IMR-90 (cell line): ENCODE measurements around the gene ANKMY1. TPM values are rescaled to one million over a fixed set of nuclear protein-coding genes. Genes with fewer than 3 reads are reported as not detected.

Experiments used
- ATAC-seq: fragments of 200-7000 bp; cut with Tn5 transposase; 2 replicates; pipeline ENCODE4 v1.9.1; 2020; ENCODE audit warnings: low read depth, mild to moderate bottlenecking, moderate library complexity
- BruUV-seq: library from RNA; stranded (reverse); fragments of 400-500 nt; replicated peaks from 2 replicates; lab custom pipeline; 2021; lab: Mats Ljungman, UMichigan
- CTCF ChIA-PET: fragments of 300-600 bp; formaldehyde crosslinking; extraction: SDS; loops from one replicate; lab custom pipeline; 2021; ENCODE audit warnings: antibody characterized with exemption; lab: Yijun Ruan, JAX
- POLR2A ChIA-PET: fragments of 300-600 bp; sonication (Branson Sonifier 250); formaldehyde crosslinking; loops from one replicate; lab custom pipeline; 2022; ENCODE audit warnings: antibody characterized with exemption; ENCODE audit not compliant: unreplicated experiment; lab: Charles Lee
- DNase-seq: peaks from one replicate; pipeline ENCODE4 v3.0.0; 2013
- H2AFZ ChIP-seq: replicated peaks from 2 replicates; pipeline ENCODE3; 2013; ENCODE audit warnings: low read length, mild to moderate bottlenecking; ENCODE audit not compliant: poor library complexity
- H2AK5ac ChIP-seq: 2 replicates; pipeline ENCODE4 v1.6.1; 2013; ENCODE audit warnings: low read depth, low read length, inconsistent platforms
- H2AK9ac ChIP-seq: replicated peaks from 2 replicates; pipeline ENCODE3; 2013; ENCODE audit warnings: mild to moderate bottlenecking, low read depth, low read length, moderate library complexity; ENCODE audit not compliant: poor library complexity
- H2BK120ac ChIP-seq: 2 replicates; pipeline ENCODE4 v1.6.1; 2013; ENCODE audit warnings: low read depth, low read length, inconsistent platforms
- H2BK15ac ChIP-seq: 3 replicates; pipeline ENCODE4 v1.6.1; 2013; ENCODE audit warnings: low read depth, low read length, inconsistent platforms
- H2BK20ac ChIP-seq: 2 replicates; pipeline ENCODE4 v1.6.1; 2013; ENCODE audit warnings: low read depth, mild to moderate bottlenecking, inconsistent platforms, low read length, moderate library complexity
- H2BK5ac ChIP-seq: 2 replicates; pipeline ENCODE4 v1.6.1; 2013; ENCODE audit warnings: mild to moderate bottlenecking, low read depth, low read length, inconsistent platforms; ENCODE audit not compliant: poor library complexity, severe bottlenecking
- H3K14ac ChIP-seq: replicated peaks from 2 replicates; pipeline ENCODE4 v1.6.1; 2013; ENCODE audit warnings: low read depth, low read length, inconsistent platforms
- H3K18ac ChIP-seq: 2 replicates; pipeline ENCODE4 v1.6.1; 2013; ENCODE audit warnings: low read depth, low read length, control low read depth
- H3K23ac ChIP-seq: 2 replicates; pipeline ENCODE4 v1.6.1; 2013; ENCODE audit warnings: low read depth, low read length, inconsistent platforms
- H3K27ac ChIP-seq: 2 replicates; pipeline ENCODE4 v1.5.1; 2013; ENCODE audit warnings: mild to moderate bottlenecking, control low read depth, low read length; ENCODE audit not compliant: insufficient read depth
- H3K27me3 ChIP-seq: 2 replicates; pipeline ENCODE4 v1.6.1; 2013; ENCODE audit warnings: low read length; ENCODE audit not compliant: control insufficient read depth, insufficient read depth
- H3K36me3 ChIP-seq: 2 replicates; pipeline ENCODE4 v1.6.1; 2013; ENCODE audit warnings: low read length, mixed read lengths; ENCODE audit not compliant: control insufficient read depth, insufficient read depth
- H3K4ac ChIP-seq: 2 replicates; pipeline ENCODE4 v1.6.1; 2013; ENCODE audit warnings: low read depth, low read length, inconsistent platforms
- H3K4me1 ChIP-seq: 2 replicates; pipeline ENCODE4 v1.6.1; 2013; ENCODE audit warnings: low read length, mixed read lengths; ENCODE audit not compliant: control insufficient read depth, insufficient read depth
- H3K4me2 ChIP-seq: 2 replicates; pipeline ENCODE4 v1.6.1; 2013; ENCODE audit warnings: low read depth, mild to moderate bottlenecking, control low read depth, low read length, moderate library complexity
- H3K4me3 ChIP-seq: 2 replicates; pipeline ENCODE4 v1.5.1; 2013; ENCODE audit warnings: low read depth, mild to moderate bottlenecking, control low read depth, low read length, moderate library complexity; ENCODE audit not compliant: insufficient read depth
- H3K56ac ChIP-seq: 2 replicates; pipeline ENCODE4 v1.6.1; 2013; ENCODE audit warnings: low read length, inconsistent platforms; ENCODE audit not compliant: insufficient read depth; ENCODE audit errors: extremely low read depth
- H3K79me1 ChIP-seq, 2 experiments: 2 replicates each; pipeline ENCODE4 v1.6.1; 2013; ENCODE audit warnings: low read length in 2 of 2, inconsistent platforms in 1 of 2, low read depth in 1 of 2
- H3K9ac ChIP-seq: 2 replicates; pipeline ENCODE4 v1.6.1; 2013; ENCODE audit warnings: low read depth, low read length, control low read depth
- H3K9me1 ChIP-seq: 2 replicates; pipeline ENCODE4 v1.6.1; 2013; ENCODE audit warnings: low read length, inconsistent platforms; ENCODE audit not compliant: insufficient read depth
- H3K9me3 ChIP-seq: 2 replicates; pipeline ENCODE4 v1.6.1; 2013; ENCODE audit warnings: low read length; ENCODE audit not compliant: control insufficient read depth, insufficient read depth
- H4K20me1 ChIP-seq: 2 replicates; pipeline ENCODE4 v1.6.1; 2013; ENCODE audit warnings: low read length, inconsistent platforms; ENCODE audit not compliant: insufficient read depth
- H4K5ac ChIP-seq: 2 replicates; pipeline ENCODE4 v1.6.1; 2013; ENCODE audit warnings: mild to moderate bottlenecking, low read depth, low read length, control low read depth
- H4K8ac ChIP-seq, 2 experiments: 2 replicates each; pipeline ENCODE4 v1.6.1; 2013; ENCODE audit warnings: low read depth in 2 of 2, low read length in 2 of 2, control low read depth in 1 of 2, inconsistent platforms in 1 of 2
- H4K91ac ChIP-seq: 2 replicates; pipeline ENCODE4 v1.6.1; 2013; ENCODE audit warnings: low read depth, low read length, inconsistent platforms; ENCODE audit not compliant: insufficient read depth
- CEBPB ChIP-seq: IDR thresholded peaks from 2 replicates; pipeline ENCODE4 v1.6.1; 2012; ENCODE audit warnings: low read depth, low read length, improper control_type of control experiment
- MAFK ChIP-seq: IDR thresholded peaks from 2 replicates; pipeline ENCODE4 v1.6.1; 2012; ENCODE audit warnings: low read depth, low read length, improper control_type of control experiment
- RCOR1 ChIP-seq: IDR thresholded peaks from 2 replicates; pipeline ENCODE4 v1.6.1; 2012; ENCODE audit warnings: mild to moderate bottlenecking, low read length, improper control_type of control experiment; ENCODE audit not compliant: insufficient replicate concordance
- WGBS, 2 experiments: methylation state at CpG; one replicate each; pipeline versions ENCODE4 v1.1.5 to v1.1.7; 2013; ENCODE audit warnings: missing lambda C conversion rate in 2 of 2; ENCODE audit not compliant: insufficient read length in 1 of 2; ENCODE audit errors: extremely low coverage in 2 of 2; 5-methylcytosine and 5-hydroxymethylcytosine counted together
- dilution Hi-C: fragments of 300-500 bp; cut with HindIII; formaldehyde crosslinking; loops from one replicate; pipeline ENCODE4 v1.14.3; 2018; ENCODE audit warnings: low sequenced_read_pairs; ENCODE audit not compliant: unreplicated experiment
- in situ Hi-C: fragments of 300-500 bp; cut with MboI; formaldehyde crosslinking; loops from 3 replicates; pipeline ENCODE4 v1.14.3; 2019; ENCODE audit warnings: low sequenced_read_pairs, inconsistent platforms, mixed read lengths
- intact Hi-C: fragments of 100-400 bp; cut with micrococcal nuclease; formaldehyde crosslinking; loops from 2 replicates; pipeline ENCODE4 v1.10.0; 2022
- polyA plus RNA-seq, 3 experiments: library from polyadenylated mRNA; depleted of rRNA; stranded (reverse); fragments of >200 nt; gene quantifications; 2 replicates each; pipeline ENCODE4 v1.2.3, GENCODE V29; 2012; ENCODE audit warnings: low replicate concordance in 1 of 3
- total RNA-seq: library from RNA; depleted of rRNA; stranded (reverse); fragments of >200 nt; gene quantifications from 2 replicates; pipeline ENCODE4 v1.2.3, GENCODE V29; 2012
- TF ChIP-seq, protein P1 (sequence below): fragments of 150-350 bp; IDR thresholded peaks from 2 replicates; pipeline ENCODE4 v1.6.1; 2017; ENCODE audit warnings: mild to moderate bottlenecking, antibody characterized with exemption, low read length, low read depth
- TF ChIP-seq, protein P2 (sequence below): conservative IDR thresholded peaks from 2 replicates; pipeline ENCODE4 v1.5.1; 2012; ENCODE audit warnings: mild to moderate bottlenecking, low read depth, low read length, improper control_type of control experiment

ANKMY1 gene
- total and polyA plus RNA-seq, 2 of the 4 experiments (the other 2 are of a cell fraction): 2.9 to 5.5 TPM

DNA sequence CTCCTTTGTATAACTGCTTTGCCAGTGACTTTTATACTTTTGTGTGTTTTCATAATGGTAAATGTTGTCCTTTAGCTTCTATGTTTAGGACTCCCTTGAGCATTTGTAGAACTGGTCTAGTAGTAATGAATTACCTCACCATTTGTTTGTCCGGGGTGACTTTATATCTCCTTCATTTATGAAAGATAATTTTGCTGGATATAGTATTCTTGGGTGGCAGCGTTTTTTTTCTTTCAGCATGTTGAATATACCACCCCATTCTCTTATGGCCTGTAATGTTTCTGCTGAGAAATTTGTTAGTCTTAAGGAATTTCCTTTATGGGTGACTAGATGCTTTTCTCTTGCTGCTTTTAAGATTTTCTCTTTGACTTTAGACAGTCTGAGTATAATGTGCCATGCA is 66.3 kb downstream of the ANKMY1 start:
- H3K23ac ChIP-seq: no peak overlapping the region

More for the DNA sequence above, 66.3 kb downstream of the ANKMY1 start:
- BruUV-seq: no TSS peak
- DNase-seq (no peak), ATAC-seq (no peak)
- no peak overlapping the region for H3K9ac ChIP-seq
- no peak overlapping the region for H2BK20ac ChIP-seq
- no peaks in the 10 kb centered on the region for H4K20me1 ChIP-seq
- H4K91ac ChIP-seq: no peak overlapping the region
- H3K4ac ChIP-seq: no peak overlapping the region
- H3K27ac ChIP-seq: no peak overlapping the region
- H2BK5ac ChIP-seq: no peak overlapping the region
- peaks cover 3% of the 10 kb centered on the region; the same call in 1 of the 2 replicates for H3K9me1 ChIP-seq
- no peaks in the 10 kb centered on the region for H3K27me3 ChIP-seq
- POLR2A ChIA-PET: no interaction called here
- no peaks in the 10 kb centered on the region for H3K4me1 ChIP-seq
- H3K79me1 ChIP-seq: no peaks in the 10 kb centered on the region
- no peak overlapping the region for H3K56ac ChIP-seq
- H2AFZ ChIP-seq: no peak overlapping the region
- H3K9me3 ChIP-seq: peaks cover 2% of the 10 kb centered on the region; the same call in 1 of the 2 replicates
- H3K4me3 ChIP-seq: no peak overlapping the region
- no CpG with 5 or more reads among the region's 2 CpGs for WGBS, 2 experiments
- CTCF ChIA-PET: no interaction called here
- H2BK120ac ChIP-seq: no peak overlapping the region
- H2AK5ac ChIP-seq: no peak overlapping the region
- dilution Hi-C loops (no loop called here), intact Hi-C loops (no loop called here), in situ Hi-C loops (no loop called here)
- TF ChIP-seq RCOR1 (no peak), CEBPB (no peak), MAFK (no peak)
- TF ChIP-seq, protein P1, sequence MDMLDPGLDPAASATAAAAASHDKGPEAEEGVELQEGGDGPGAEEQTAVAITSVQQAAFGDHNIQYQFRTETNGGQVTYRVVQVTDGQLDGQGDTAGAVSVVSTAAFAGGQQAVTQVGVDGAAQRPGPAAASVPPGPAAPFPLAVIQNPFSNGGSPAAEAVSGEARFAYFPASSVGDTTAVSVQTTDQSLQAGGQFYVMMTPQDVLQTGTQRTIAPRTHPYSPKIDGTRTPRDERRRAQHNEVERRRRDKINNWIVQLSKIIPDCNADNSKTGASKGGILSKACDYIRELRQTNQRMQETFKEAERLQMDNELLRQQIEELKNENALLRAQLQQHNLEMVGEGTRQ: no peak
- TF ChIP-seq, protein P2, sequence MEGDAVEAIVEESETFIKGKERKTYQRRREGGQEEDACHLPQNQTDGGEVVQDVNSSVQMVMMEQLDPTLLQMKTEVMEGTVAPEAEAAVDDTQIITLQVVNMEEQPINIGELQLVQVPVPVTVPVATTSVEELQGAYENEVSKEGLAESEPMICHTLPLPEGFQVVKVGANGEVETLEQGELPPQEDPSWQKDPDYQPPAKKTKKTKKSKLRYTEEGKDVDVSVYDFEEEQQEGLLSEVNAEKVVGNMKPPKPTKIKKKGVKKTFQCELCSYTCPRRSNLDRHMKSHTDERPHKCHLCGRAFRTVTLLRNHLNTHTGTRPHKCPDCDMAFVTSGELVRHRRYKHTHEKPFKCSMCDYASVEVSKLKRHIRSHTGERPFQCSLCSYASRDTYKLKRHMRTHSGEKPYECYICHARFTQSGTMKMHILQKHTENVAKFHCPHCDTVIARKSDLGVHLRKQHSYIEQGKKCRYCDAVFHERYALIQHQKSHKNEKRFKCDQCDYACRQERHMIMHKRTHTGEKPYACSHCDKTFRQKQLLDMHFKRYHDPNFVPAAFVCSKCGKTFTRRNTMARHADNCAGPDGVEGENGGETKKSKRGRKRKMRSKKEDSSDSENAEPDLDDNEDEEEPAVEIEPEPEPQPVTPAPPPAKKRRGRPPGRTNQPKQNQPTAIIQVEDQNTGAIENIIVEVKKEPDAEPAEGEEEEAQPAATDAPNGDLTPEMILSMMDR: no peak
- H2BK15ac ChIP-seq: no peak overlapping the region
- no peak overlapping the region for H3K18ac ChIP-seq
- H3K4me2 ChIP-seq: no peak overlapping the region
- H3K36me3 ChIP-seq: no peaks in the 10 kb centered on the region
- no peak overlapping the region for H4K8ac ChIP-seq
- H2AK9ac ChIP-seq: no peak overlapping the region
- H3K14ac ChIP-seq: no peak overlapping the region
- no peak overlapping the region for H4K5ac ChIP-seq
